Spleen (tissue), 11 donors: Measurements from ENCODE around the gene H2AZ1. TPM values are rescaled to one million over a fixed set of nuclear protein-coding genes. Genes with fewer than 3 reads are reported as not detected.

Source experiments
- DNase-seq: peaks from one replicate; pipeline ENCODE4 v3.0.0-alpha.2; 2020
- H3K27ac ChIP-seq, 8 donors: fragments of 200-600 bp; sonication (generic) in 7 of 8; 1 replicate in 4 of 8; 2 replicates in 4 of 8; pipeline versions ENCODE4 v1.5.0 to v1.8.0; 2016 to 2021; ENCODE audit warnings: inconsistent platforms in 4 of 8, mild to moderate bottlenecking in 4 of 8, moderate library complexity in 1 of 8
- H3K27me3 ChIP-seq, 7 donors: fragments of 200-600 bp; sonication (generic) in 6 of 7; replicated peaks in 1 of 7; 1 replicate in 4 of 7; 2 replicates in 3 of 7; pipeline versions ENCODE4 v1.5.0 to v1.8.0; 2016 to 2021; ENCODE audit warnings: inconsistent platforms in 3 of 7, mild to moderate bottlenecking in 1 of 7
- H3K36me3 ChIP-seq, 6 donors: fragments of 200-600 bp; sonication (generic) in 5 of 6; 1 replicate in 4 of 6; 2 replicates in 2 of 6; pipeline versions ENCODE4 v1.5.0 to v1.8.0; 2016 to 2021; ENCODE audit warnings: inconsistent platforms in 2 of 6
- H3K4me1 ChIP-seq, 6 donors: fragments of 200-600 bp; sonication (generic) in 5 of 6; 1 replicate in 3 of 6; 2 replicates in 3 of 6; pipeline versions ENCODE4 v1.5.0 to v1.8.0; 2016 to 2021; ENCODE audit warnings: inconsistent platforms in 3 of 6
- H3K4me3 ChIP-seq, 8 donors: fragments of 200-600 bp; sonication (generic) in 7 of 8; 1 replicate in 4 of 8; 2 replicates in 4 of 8; pipeline versions ENCODE4 v1.5.0 to v1.8.0; 2016 to 2021; ENCODE audit warnings: inconsistent platforms in 4 of 8, mild to moderate bottlenecking in 4 of 8, moderate library complexity in 2 of 8
- H3K9me3 ChIP-seq, 8 donors: fragments of 200-600 bp; sonication (generic) in 7 of 8; 1 replicate in 4 of 8; 2 replicates in 4 of 8; pipeline versions ENCODE4 v1.5.0 to v1.8.0; 2016 to 2021; ENCODE audit warnings: inconsistent platforms in 4 of 8
- CTCF ChIP-seq, 11 experiments: fragments of 200-600 bp in 7 of 11; fragments of 450-650 bp in 4 of 11; sonication (generic) in 4 of 11; IDR thresholded peaks in 8 of 11; conservative IDR thresholded peaks in 3 of 11; 1 replicate in 7 of 11; 2 replicates in 4 of 11; pipeline versions ENCODE4 v1.4.0 to v1.8.0; 2016 to 2021; ENCODE audit warnings: antibody characterized with exemption in 11 of 11, inconsistent platforms in 4 of 11, mild to moderate bottlenecking in 1 of 11
- POLR2A ChIP-seq, 3 donors: fragments of 450-650 bp; IDR thresholded peaks; one replicate each; pipeline ENCODE4 v1.5.1; 2017; ENCODE audit warnings: antibody characterized with exemption in 3 of 3, mild to moderate bottlenecking in 1 of 3
- POLR2AphosphoS5 ChIP-seq, 3 donors: sonication (generic); formaldehyde crosslinking; IDR thresholded peaks; one replicate each; pipeline ENCODE4 v1.5.1; 2017; ENCODE audit warnings: antibody characterized with exemption in 3 of 3
- WGBS, 5 donors: extraction: QIAGEN DNeasy Blood & Tissue Kit in 3 of 5; methylation state at CpG; one replicate each; pipeline versions ENCODE4 v1.1.5 to v1.1.7; 2013 to 2018; 5-methylcytosine and 5-hydroxymethylcytosine counted together
- intact Hi-C: fragments of 100-400 bp; cut with DNase I; formaldehyde crosslinking; loops from one replicate; pipeline ENCODE4 v1.15.0; 2023; ENCODE audit warnings: low total_unique reads
- polyA plus RNA-seq, 3 donors: library from polyadenylated mRNA; stranded (reverse); fragments of 200-250 nt; gene quantifications; one replicate each; pipeline ENCODE4 v1.2.1, GENCODE V29; 2013
- total RNA-seq, 7 donors: library from RNA; depleted of rRNA in 3 of 7; stranded (reverse); fragments of >200 nt in 3 of 7; fragmentation: NEBNext Ultra II Directional in 4 of 7; extraction: Animal tissue kit (Norgen Biotek cat#: 25700) in 4 of 7; gene quantifications; one replicate each; pipeline versions ENCODE4 v1.1.0 to v1.2.1, GENCODE V29; 2016 to 2021
- donor health status: healthy with polysubstance abuse.
- donor health status: DM: no; HTN: no; CAD: no; lungs with moderate emphysema.
- donor health status: DM: no; HTN: no; CAD: no.
- donor health status: Bipolar disorder and iron deficiency.
- donor health status: healthy.
- donor health status: DM: no; HTN: no; CAD: no.
- donor health status: DM: yes; HTN: yes; CAD: no.

H2AZ1 gene
- total and polyA plus RNA-seq, 10 donors, result 107 to 262 (median 128) TPM

- TF ChIP-seq POLR2AphosphoS5 (IDR thresholded peaks at IDR 0.05) (no peak), POLR2A (IDR thresholded peaks at IDR 0.05) (no peak), CTCF (IDR thresholded peaks at IDR 0.05 in 8 of 11, conservative IDR thresholded peaks at IDR 0.05 in 3 of 11) (no peak)
- Histone ChIP-seq H3K27ac (no peak overlapping the region), H3K4me1 (peaks cover 15 to 50% (median 23%) of the 10 kb centered on the region in 6 donors), H3K36me3 (peaks cover 0 to 42% (median 8%) of the 10 kb centered on the region in 6 donors), H3K9me3 (peaks cover 0 to 34% (median 31%) of the 10 kb centered on the region in 8 donors), H3K27me3 (no peaks in the 10 kb centered on the region), H3K4me3 (no peak overlapping the region)
- intact Hi-C loops, result no loop called here
- 88 to 94% (median 93%) methylated on average over 3 of the region's 3 CpGs for WGBS, 5 donors
- DNase-seq, result no peak
Measured at GRCh38 chr4:99938243-99938753, 11.8 kb downstream of the H2AZ1 start.

- intact Hi-C loops, result no loop called here
- TF ChIP-seq POLR2AphosphoS5 (IDR thresholded peaks at IDR 0.05) (no peak), CTCF (IDR thresholded peaks at IDR 0.05 in 8 of 11, conservative IDR thresholded peaks at IDR 0.05 in 3 of 11) (no peak), POLR2A (IDR thresholded peaks at IDR 0.05) (no peak)
- Histone ChIP-seq H3K27me3 (no peaks in the 10 kb centered on the region), H3K27ac (no peak overlapping the region), H3K4me1 (peaks cover 0 to 38% (median 2%) of the 10 kb centered on the region in 6 donors), H3K4me3 (no peak overlapping the region), H3K36me3 (peaks cover 0 to 46% (median 11%) of the 10 kb centered on the region in 6 donors), H3K9me3 (peaks cover 0 to 34% (median 31%) of the 10 kb centered on the region in 8 donors)
- no peak for DNase-seq
Measured at GRCh38 chr4:99934891-99935290, 15.2 kb downstream of the H2AZ1 start.

GRCh38 chr4:99927566-99927965 is 22.5 kb downstream of the H2AZ1 start:
- Histone ChIP-seq H3K4me3 (no peak overlapping the region), H3K9me3 (no peaks in the 10 kb centered on the region), H3K27ac (peak overlapping the region in 3 of 8 donors; percentile 6 to 38 (median 7)), H3K4me1 (peaks cover 0 to 45% (median 0%) of the 10 kb centered on the region in 6 donors), H3K36me3 (peaks cover 0 to 80% (median 7%) of the 10 kb centered on the region in 6 donors), H3K27me3 (no peaks in the 10 kb centered on the region)
- intact Hi-C loops, result no loop called here
- TF ChIP-seq POLR2A (IDR thresholded peaks at IDR 0.05) (no peak), CTCF (IDR thresholded peaks at IDR 0.05 in 8 of 11, conservative IDR thresholded peaks at IDR 0.05 in 3 of 11) (no peak), POLR2AphosphoS5 (IDR thresholded peaks at IDR 0.05) (no peak)
- WGBS, 5 donors, result 57 to 92% (median 82%) methylated on average over 2 of the region's 2 CpGs
- DNase-seq, result no peak

GRCh38 chr4:99921174-99921573 is 28.9 kb downstream of the H2AZ1 start:
- DNase-seq, result no peak
- TF ChIP-seq POLR2A (IDR thresholded peaks at IDR 0.05) (no peak), CTCF (IDR thresholded peaks at IDR 0.05 in 8 of 11, conservative IDR thresholded peaks at IDR 0.05 in 3 of 11) (no peak), POLR2AphosphoS5 (IDR thresholded peaks at IDR 0.05) (no peak)

More at GRCh38 chr4:99921174-99921573, 28.9 kb downstream of the H2AZ1 start:
- 77 to 91% (median 88%) methylated on average over 3 of the region's 3 CpGs for WGBS, 5 donors
- Histone ChIP-seq H3K36me3 (peaks cover 0 to 99% (median 31%) of the 10 kb centered on the region in 6 donors), H3K9me3 (peaks cover 0 to 18% (median 12%) of the 10 kb centered on the region in 8 donors), H3K27me3 (no peaks in the 10 kb centered on the region), H3K27ac (no peak overlapping the region), H3K4me3 (no peak overlapping the region), H3K4me1 (no peaks in the 10 kb centered on the region)
- intact Hi-C loops, result no loop called here
